ENCODE measurements around the gene RNF145.
A peak's percentile ranks its signal among the peaks of the same experiment; 100 is the strongest.

RNF145 gene

DNA sequence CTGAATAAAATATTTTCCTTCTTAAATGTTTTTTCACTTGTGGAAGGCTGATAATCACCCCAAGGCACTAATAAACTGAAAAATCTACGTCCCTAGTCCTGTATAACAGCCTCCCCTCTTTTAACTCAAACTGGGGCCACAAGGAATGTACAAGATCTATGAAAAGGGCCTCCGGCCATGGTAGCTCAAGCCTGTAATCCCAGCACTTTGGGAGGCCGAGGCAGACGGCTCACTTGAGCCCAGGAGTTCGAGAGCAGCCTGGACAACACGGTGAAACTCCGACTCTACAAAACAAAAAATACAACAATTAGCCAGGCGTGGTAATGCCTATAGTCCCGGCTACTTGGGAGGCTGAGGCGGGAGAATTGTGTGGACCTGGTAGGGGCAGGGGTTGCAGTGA is 23.6 kb downstream of the RNF145 start:
- Histone ChIP-seq H3K27me3 (replicated peaks in 2 of 5; ENCODE audit: control insufficient read depth in 4 of 5, insufficient read depth in 5 of 5, low read length in 4 of 5) (no peaks in the 10 kb centered on the region), H3K9me3 (ENCODE audit: control extremely low read depth in 1 of 5, control insufficient read depth in 4 of 5, insufficient read depth in 2 of 5, low read depth in 1 of 5, low read length in 4 of 5) (peaks cover 0 to 2% (median 0%) of the 10 kb centered on the region in 5 experiments), H3K27ac (ENCODE audit: insufficient read depth in 1 of 2, low read depth in 1 of 2, low read length in 2 of 2, poor library complexity in 1 of 2, severe bottlenecking in 2 of 2) (no peak overlapping the region), H3K4me1 (ENCODE audit: control extremely low read depth in 1 of 4, control insufficient read depth in 4 of 4, insufficient read depth in 4 of 4, low read length in 3 of 4) (peaks cover 6 to 37% (median 16%) of the 10 kb centered on the region in 4 experiments), H3K36me3 (ENCODE audit: control insufficient read depth in 4 of 4, insufficient read depth in 4 of 4, low read length in 3 of 4) (peaks cover 7 to 21% (median 15%) of the 10 kb centered on the region in 4 experiments), H3K4me3 (ENCODE audit: control insufficient read depth in 1 of 7, extremely low read depth in 1 of 7, insufficient read depth in 4 of 7, low read depth in 2 of 7, low read length in 6 of 7) (no peak overlapping the region)
- WGBS (ENCODE audit: insufficient coverage) = 88% methylated on average over 8 of the region's 10 CpGs
- no peak for DNase-seq
- ChIA-PET CTCF (no interaction called here), POLR2A (no interaction called here)

DNA sequence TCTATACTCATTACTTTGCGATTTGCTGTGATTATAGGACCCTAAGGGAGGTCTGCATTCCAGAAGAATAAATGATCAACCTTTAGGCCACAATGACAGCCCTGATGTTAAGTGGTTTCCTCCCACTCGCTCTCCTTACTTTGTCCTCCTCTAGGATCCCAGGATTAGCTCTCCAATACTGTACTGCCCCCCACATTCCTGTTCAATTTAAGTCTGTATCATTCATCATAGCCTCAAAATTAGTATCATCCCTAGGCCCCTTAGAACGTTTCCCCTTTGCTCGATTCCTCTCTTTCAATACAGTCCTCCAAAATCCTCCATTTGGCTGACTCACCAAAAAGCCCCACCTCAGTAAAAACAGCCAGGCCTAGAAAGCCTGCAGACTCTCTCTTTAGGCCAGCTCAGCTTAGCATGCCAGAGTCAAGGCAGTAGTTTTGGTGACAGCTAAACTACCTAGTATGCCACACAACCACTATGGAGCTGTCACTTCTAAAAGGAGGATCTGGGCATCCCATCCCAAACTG is 24.4 kb downstream of the RNF145 start:
- DNase-seq = peak in 2 of 3 donors; percentile 58
- WGBS (ENCODE audit: insufficient coverage) = 49% methylated on average over 4 of the region's 4 CpGs
- H3K4me1 ChIP-seq (ENCODE audit: control extremely low read depth in 1 of 4, control insufficient read depth in 4 of 4, insufficient read depth in 4 of 4, low read length in 3 of 4) = peaks cover 6 to 43% (median 20%) of the 10 kb centered on the region in 4 experiments
- ChIA-PET CTCF (interaction anchor here (1.0 to 1.2 kb wide), 2 partner anchors 17 to 23 kb away, joined by 3 to 5 read pairs; no protein-coding TSS in a partner anchor), POLR2A (no interaction called here)
- H3K4me3 ChIP-seq (ENCODE audit: control insufficient read depth in 1 of 7, extremely low read depth in 1 of 7, insufficient read depth in 4 of 7, low read depth in 2 of 7, low read length in 6 of 7) = no peak overlapping the region
- H3K9me3 ChIP-seq (ENCODE audit: control extremely low read depth in 1 of 5, control insufficient read depth in 4 of 5, insufficient read depth in 2 of 5, low read depth in 1 of 5, low read length in 4 of 5) = peaks cover 0 to 2% (median 0%) of the 10 kb centered on the region in 5 experiments
- H3K36me3 ChIP-seq (ENCODE audit: control insufficient read depth in 4 of 4, insufficient read depth in 4 of 4, low read length in 3 of 4) = peaks cover 10 to 16% (median 14%) of the 10 kb centered on the region in 4 experiments
- H3K27ac ChIP-seq (ENCODE audit: insufficient read depth in 1 of 2, low read depth in 1 of 2, low read length in 2 of 2, poor library complexity in 1 of 2, severe bottlenecking in 2 of 2) = peak overlapping the region in 1 of 2 experiments; percentile 19
- H3K27me3 ChIP-seq (replicated peaks in 2 of 5; ENCODE audit: control insufficient read depth in 4 of 5, insufficient read depth in 5 of 5, low read length in 4 of 5) = no peaks in the 10 kb centered on the region

DNA sequence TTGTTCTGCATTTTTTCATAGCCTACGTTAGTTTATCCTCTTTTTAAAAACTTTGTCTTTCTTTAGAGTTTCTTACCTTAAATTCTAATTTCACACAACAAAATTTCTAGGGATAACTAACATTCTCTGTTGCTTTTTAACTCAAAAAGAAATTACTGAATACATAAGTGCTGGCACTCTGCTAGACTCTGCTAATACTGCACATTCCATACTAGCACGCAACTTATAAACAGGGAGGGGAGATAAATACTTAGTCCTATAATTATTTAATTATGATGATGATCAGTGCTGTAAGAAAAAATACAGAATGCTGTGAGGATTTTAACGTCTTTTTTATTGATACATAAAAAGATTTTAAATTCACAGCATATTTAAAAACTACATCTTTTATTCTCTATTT is 25.1 kb downstream of the RNF145 start:
- ChIA-PET POLR2A (no interaction called here), CTCF (interaction anchor here (1.2 kb wide), 1 partner anchor 17 kb away, joined by 3 read pairs; no protein-coding TSS in a partner anchor)
- DNase-seq = no peak
- WGBS (ENCODE audit: insufficient coverage) = 100% methylated on average over 1 of the region's 3 CpGs
- no peaks in the 10 kb centered on the region for H3K27me3 ChIP-seq (replicated peaks in 2 of 5; ENCODE audit: control insufficient read depth in 4 of 5, insufficient read depth in 5 of 5, low read length in 4 of 5)
- H3K4me1 ChIP-seq (ENCODE audit: control extremely low read depth in 1 of 4, control insufficient read depth in 4 of 4, insufficient read depth in 4 of 4, low read length in 3 of 4) = peaks cover 6 to 50% (median 24%) of the 10 kb centered on the region in 4 experiments
- peaks cover 8 to 14% (median 12%) of the 10 kb centered on the region in 4 experiments for H3K36me3 ChIP-seq (ENCODE audit: control insufficient read depth in 4 of 4, insufficient read depth in 4 of 4, low read length in 3 of 4)
- peaks cover 0 to under 1% (median 0%) of the 10 kb centered on the region in 5 experiments for H3K9me3 ChIP-seq (ENCODE audit: control extremely low read depth in 1 of 5, control insufficient read depth in 4 of 5, insufficient read depth in 2 of 5, low read depth in 1 of 5, low read length in 4 of 5)
- H3K27ac ChIP-seq (ENCODE audit: insufficient read depth in 1 of 2, low read depth in 1 of 2, low read length in 2 of 2, poor library complexity in 1 of 2, severe bottlenecking in 2 of 2) = no peak overlapping the region
- H3K4me3 ChIP-seq (ENCODE audit: control insufficient read depth in 1 of 7, extremely low read depth in 1 of 7, insufficient read depth in 4 of 7, low read depth in 2 of 7, low read length in 6 of 7) = no peak overlapping the region

DNA sequence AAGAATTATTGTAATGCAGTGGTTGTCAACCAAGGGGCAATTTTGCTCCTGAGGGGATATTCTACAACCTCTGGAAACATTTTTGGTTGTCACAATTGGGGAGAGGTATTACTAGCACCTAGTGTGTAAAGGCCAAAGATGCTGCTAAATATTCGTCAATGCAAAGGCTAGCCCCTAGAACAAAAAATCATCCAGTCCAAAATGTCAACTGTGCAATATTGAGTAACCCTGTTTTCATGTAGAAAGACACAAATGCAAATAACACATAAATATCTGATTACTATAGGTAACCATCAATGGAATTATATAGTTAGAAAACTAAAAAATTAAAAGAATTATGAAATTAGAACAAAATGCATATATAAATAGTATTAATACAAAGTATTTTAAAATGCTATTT is 26.1 kb downstream of the RNF145 start:
- POLR2A ChIA-PET = no interaction called here
- WGBS (ENCODE audit: insufficient coverage) = no CpG with 5 or more reads among the region's 1 CpG
- CTCF ChIA-PET = no interaction called here
- no peak overlapping the region for H3K27ac ChIP-seq (ENCODE audit: insufficient read depth in 1 of 2, low read depth in 1 of 2, low read length in 2 of 2, poor library complexity in 1 of 2, severe bottlenecking in 2 of 2)
- H3K9me3 ChIP-seq (ENCODE audit: control extremely low read depth in 1 of 5, control insufficient read depth in 4 of 5, insufficient read depth in 2 of 5, low read depth in 1 of 5, low read length in 4 of 5) = no peaks in the 10 kb centered on the region
- H3K27me3 ChIP-seq (replicated peaks in 2 of 5; ENCODE audit: control insufficient read depth in 4 of 5, insufficient read depth in 5 of 5, low read length in 4 of 5) = no peaks in the 10 kb centered on the region
- no peak for DNase-seq
- H3K36me3 ChIP-seq (ENCODE audit: control insufficient read depth in 4 of 4, insufficient read depth in 4 of 4, low read length in 3 of 4) = peaks cover 6 to 14% (median 11%) of the 10 kb centered on the region in 4 experiments
- H3K4me3 ChIP-seq (ENCODE audit: control insufficient read depth in 1 of 7, extremely low read depth in 1 of 7, insufficient read depth in 4 of 7, low read depth in 2 of 7, low read length in 6 of 7) = peak overlapping the region in 1 of 7 experiments; percentile 19
- H3K4me1 ChIP-seq (ENCODE audit: control extremely low read depth in 1 of 4, control insufficient read depth in 4 of 4, insufficient read depth in 4 of 4, low read length in 3 of 4) = peaks cover 6 to 54% (median 25%) of the 10 kb centered on the region in 4 experiments

DNA sequence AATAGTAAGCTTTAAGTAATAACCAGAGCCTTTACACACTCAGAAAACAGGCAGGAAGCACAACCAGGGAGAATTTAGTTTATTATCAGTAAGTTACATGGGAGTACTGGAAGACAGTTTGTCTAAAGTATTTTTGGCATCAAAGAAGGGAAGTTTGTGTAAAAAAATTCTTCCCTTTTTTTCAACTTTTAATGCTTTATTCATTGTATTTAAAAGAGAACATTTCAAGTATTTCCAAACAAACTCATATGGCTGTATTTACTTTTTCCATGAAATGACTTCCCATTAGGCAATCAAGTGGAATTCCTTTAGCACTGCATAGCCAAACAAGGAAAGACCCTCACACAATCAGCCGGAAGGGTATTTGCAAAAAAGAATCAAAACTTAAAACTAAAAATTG is 26.7 kb downstream of the RNF145 start:
- ChIA-PET CTCF (interaction anchor here (1.2 kb wide), 1 partner anchor 26 kb away, joined by 3 read pairs; no protein-coding TSS in a partner anchor), POLR2A (no interaction called here)
- Histone ChIP-seq H3K27me3 (replicated peaks in 2 of 5; ENCODE audit: control insufficient read depth in 4 of 5, insufficient read depth in 5 of 5, low read length in 4 of 5) (no peaks in the 10 kb centered on the region), H3K4me3 (ENCODE audit: control insufficient read depth in 1 of 7, extremely low read depth in 1 of 7, insufficient read depth in 4 of 7, low read depth in 2 of 7, low read length in 6 of 7) (peak overlapping the region in 2 of 7 experiments; percentile 19 to 40), H3K36me3 (ENCODE audit: control insufficient read depth in 4 of 4, insufficient read depth in 4 of 4, low read length in 3 of 4) (peaks cover 8 to 12% (median 10%) of the 10 kb centered on the region in 4 experiments), H3K4me1 (ENCODE audit: control extremely low read depth in 1 of 4, control insufficient read depth in 4 of 4, insufficient read depth in 4 of 4, low read length in 3 of 4) (peaks cover 6 to 54% (median 25%) of the 10 kb centered on the region in 4 experiments), H3K9me3 (ENCODE audit: control extremely low read depth in 1 of 5, control insufficient read depth in 4 of 5, insufficient read depth in 2 of 5, low read depth in 1 of 5, low read length in 4 of 5) (no peaks in the 10 kb centered on the region), H3K27ac (ENCODE audit: insufficient read depth in 1 of 2, low read depth in 1 of 2, low read length in 2 of 2, poor library complexity in 1 of 2, severe bottlenecking in 2 of 2) (no peak overlapping the region)
- no peak for DNase-seq
- no CpG with 5 or more reads among the region's 1 CpG for WGBS (ENCODE audit: insufficient coverage)

DNA sequence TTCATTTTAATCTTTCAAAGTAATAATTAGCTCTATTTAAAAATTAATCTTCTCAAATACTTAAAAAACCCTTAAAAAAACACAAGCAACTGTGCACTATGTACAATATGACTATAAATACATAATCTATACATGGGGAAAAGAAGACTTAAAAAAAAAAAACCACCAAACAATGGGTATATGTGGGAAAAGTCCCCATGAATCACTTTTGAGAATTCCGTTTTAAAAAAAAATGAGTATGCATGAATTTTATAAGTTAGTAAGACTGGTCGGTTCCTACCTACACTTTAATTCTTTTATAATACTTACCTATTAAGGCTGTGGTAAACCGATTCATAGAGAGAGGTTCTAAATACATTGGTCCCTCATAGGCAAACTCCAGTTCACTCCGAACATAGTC is 27.7 kb downstream of the RNF145 start:
- H3K27me3 ChIP-seq (replicated peaks in 2 of 5; ENCODE audit: control insufficient read depth in 4 of 5, insufficient read depth in 5 of 5, low read length in 4 of 5) = no peaks in the 10 kb centered on the region
- POLR2A ChIA-PET = no interaction called here
- DNase-seq = no peak
- H3K4me3 ChIP-seq (ENCODE audit: control insufficient read depth in 1 of 7, extremely low read depth in 1 of 7, insufficient read depth in 4 of 7, low read depth in 2 of 7, low read length in 6 of 7) = no peak overlapping the region
- H3K36me3 ChIP-seq (ENCODE audit: control insufficient read depth in 4 of 4, insufficient read depth in 4 of 4, low read length in 3 of 4) = peaks cover 8 to 11% (median 10%) of the 10 kb centered on the region in 4 experiments
- H3K9me3 ChIP-seq (ENCODE audit: control extremely low read depth in 1 of 5, control insufficient read depth in 4 of 5, insufficient read depth in 2 of 5, low read depth in 1 of 5, low read length in 4 of 5) = no peaks in the 10 kb centered on the region
- no peak overlapping the region for H3K27ac ChIP-seq (ENCODE audit: insufficient read depth in 1 of 2, low read depth in 1 of 2, low read length in 2 of 2, poor library complexity in 1 of 2, severe bottlenecking in 2 of 2)
- no CpG with 5 or more reads among the region's 4 CpGs for WGBS (ENCODE audit: insufficient coverage)
- CTCF ChIA-PET = interaction anchor here (1.2 kb wide), 1 partner anchor 27 kb away, joined by 3 read pairs; no protein-coding TSS in a partner anchor
- peaks cover 6 to 54% (median 25%) of the 10 kb centered on the region in 4 experiments for H3K4me1 ChIP-seq (ENCODE audit: control extremely low read depth in 1 of 4, control insufficient read depth in 4 of 4, insufficient read depth in 4 of 4, low read length in 3 of 4)

DNA sequence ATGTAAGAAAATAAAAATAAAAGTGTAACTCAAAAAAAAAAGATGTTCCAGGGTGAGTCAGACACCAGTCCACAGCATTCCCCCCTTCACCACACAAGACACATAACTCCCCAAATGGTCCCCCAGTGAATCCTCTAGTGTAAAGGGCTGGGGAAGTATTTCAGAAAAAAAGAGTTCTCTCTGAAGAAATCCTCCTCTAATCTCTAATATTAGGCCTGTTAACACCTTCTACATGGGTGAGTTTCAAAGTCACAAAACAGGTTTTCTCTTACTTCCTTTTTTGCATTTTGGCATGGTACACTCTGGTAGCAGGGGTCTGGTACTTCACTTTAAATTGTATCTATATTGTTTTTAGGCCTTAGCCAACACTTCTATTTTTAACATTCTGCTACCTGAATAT is 28.2 kb downstream of the RNF145 start:
- Histone ChIP-seq H3K36me3 (ENCODE audit: control insufficient read depth in 4 of 4, insufficient read depth in 4 of 4, low read length in 3 of 4) (peaks cover 7 to 12% (median 9%) of the 10 kb centered on the region in 4 experiments), H3K9me3 (ENCODE audit: control extremely low read depth in 1 of 5, control insufficient read depth in 4 of 5, insufficient read depth in 2 of 5, low read depth in 1 of 5, low read length in 4 of 5) (no peaks in the 10 kb centered on the region), H3K4me3 (ENCODE audit: control insufficient read depth in 1 of 7, extremely low read depth in 1 of 7, insufficient read depth in 4 of 7, low read depth in 2 of 7, low read length in 6 of 7) (no peak overlapping the region), H3K4me1 (ENCODE audit: control extremely low read depth in 1 of 4, control insufficient read depth in 4 of 4, insufficient read depth in 4 of 4, low read length in 3 of 4) (peaks cover 6 to 54% (median 25%) of the 10 kb centered on the region in 4 experiments), H3K27ac (ENCODE audit: insufficient read depth in 1 of 2, low read depth in 1 of 2, low read length in 2 of 2, poor library complexity in 1 of 2, severe bottlenecking in 2 of 2) (no peak overlapping the region), H3K27me3 (replicated peaks in 2 of 5; ENCODE audit: control insufficient read depth in 4 of 5, insufficient read depth in 5 of 5, low read length in 4 of 5) (no peaks in the 10 kb centered on the region)
- DNase-seq = peak in 2 of 3 donors; percentile 35 to 51
- ChIA-PET POLR2A (no interaction called here), CTCF (no interaction called here)

Data from common myeloid progenitor, CD34-positive (primary cell).